OCI-LY3 (cell line): ENCODE data around the gene AKR1C3.
"Not testable (repeated sequence)": the region's sequence is repeated elsewhere in the genome, so short reads cannot be mapped to it uniquely, and the experiment has no call there.

Experiments
- H2AFZ ChIP-seq: fragments of 200-600, 300-600 bp; shearing (Covaris generic); 2 replicates; pipeline ENCODE4 v1.6.0; 2014; ENCODE audit warnings: antibody characterized with exemption, low read depth, low read length
- H3K27ac ChIP-seq: fragments of 200-600, 300-600 bp; sonication (generic); 2 replicates; pipeline ENCODE4 v1.5.1; 2014; ENCODE audit warnings: mild to moderate bottlenecking, low read length, moderate library complexity, mixed read lengths
- H3K27me3 ChIP-seq: fragments of 200-600, 300-600 bp; sonication (generic); 2 replicates; pipeline ENCODE4 v1.6.1; 2014; ENCODE audit warnings: low read depth, low read length, mixed read lengths
- H3K36me3 ChIP-seq: fragments of 200-600, 300-600 bp; sonication (generic); replicated peaks from 2 replicates; pipeline ENCODE3; 2014; ENCODE audit warnings: low read depth, low read length, mixed read lengths
- H3K4me1 ChIP-seq: fragments of 300-600, 200-600 bp; sonication (generic); 2 replicates; pipeline ENCODE4 v1.6.1; 2014; ENCODE audit warnings: low read length, mixed read lengths
- H3K4me2 ChIP-seq: fragments of 200-600, 300-600 bp; sonication (generic); 2 replicates; pipeline ENCODE4 v1.6.1; 2014; ENCODE audit warnings: low read length, mixed read lengths
- H3K4me3 ChIP-seq: fragments of 300-600, 200-600 bp; sonication (generic); 2 replicates; pipeline ENCODE4 v1.5.1; 2014; ENCODE audit warnings: antibody characterized with exemption, mild to moderate bottlenecking, low read length, moderate library complexity
- H3K79me2 ChIP-seq: fragments of 300-600, 200-600 bp; shearing (Covaris generic); 2 replicates; pipeline ENCODE4 v1.6.1; 2014; ENCODE audit warnings: mild to moderate bottlenecking, low read length, mixed read lengths
- H3K9ac ChIP-seq: fragments of 300-600, 200-600 bp; shearing (Covaris generic); 2 replicates; pipeline ENCODE4 v1.6.0; 2014; ENCODE audit warnings: mild to moderate bottlenecking, low read length, moderate library complexity
- H3K9me3 ChIP-seq: fragments of 200-600, 300-600 bp; shearing (Covaris generic); 2 replicates; pipeline ENCODE4 v1.6.1; 2014; ENCODE audit warnings: low read length, mixed read lengths; ENCODE audit not compliant: insufficient read depth
- H4K20me1 ChIP-seq: fragments of 200-600, 300-600 bp; sonication (generic); 2 replicates; pipeline ENCODE4 v1.6.1; 2016; ENCODE audit warnings: low read length, mixed read lengths; ENCODE audit not compliant: insufficient read depth
- CTCF ChIP-seq: fragments of 200-600, 300-600 bp; sonication (generic); IDR thresholded peaks from 2 replicates; pipeline ENCODE4 v1.5.1; 2014; ENCODE audit warnings: antibody characterized with exemption, low read length, low read depth
- EZH2phosphoT487 ChIP-seq: fragments of 200-600 bp; shearing (Covaris generic); IDR thresholded peaks from 2 replicates; pipeline ENCODE4 v1.6.1; 2018; ENCODE audit warnings: antibody characterized with exemption, mixed run types, low read depth

Gene AKR1C3

DNA sequence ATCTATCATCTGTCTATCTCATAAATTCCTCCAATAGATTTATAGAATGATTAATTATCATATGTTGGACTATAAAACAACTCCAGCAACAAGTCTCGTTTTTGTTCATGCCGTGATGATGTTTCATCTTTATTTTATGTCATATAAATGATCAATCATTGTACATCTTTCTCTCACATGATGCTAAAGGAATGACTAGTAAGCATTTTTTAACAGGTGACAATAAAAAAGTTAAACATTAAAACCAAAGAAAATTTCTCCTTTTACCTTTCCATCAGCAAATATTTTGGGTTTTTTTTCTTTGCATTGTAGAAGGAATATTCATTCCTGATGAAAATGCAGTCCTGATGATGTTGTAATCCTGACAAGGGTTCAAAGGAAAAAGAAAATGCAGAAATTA is 41.4 kb downstream of the AKR1C3 start:
- Histone ChIP-seq H3K4me1 (no peaks in the 10 kb centered on the region), H3K9ac (no peak overlapping the region), H3K4me3 (no peak overlapping the region), H3K4me2 (no peak overlapping the region), H4K20me1 (no peaks in the 10 kb centered on the region), H3K27ac (no peak overlapping the region), H3K79me2 (no peaks in the 10 kb centered on the region), H2AFZ (no peak overlapping the region), H3K27me3 (no peaks in the 10 kb centered on the region), H3K9me3 (no peaks in the 10 kb centered on the region), H3K36me3 (no peaks in the 10 kb centered on the region)
- TF ChIP-seq CTCF = no peak
- TF ChIP-seq EZH2phosphoT487 = no peak

GRCh38 chr10:5136468-5137087 is 42.4 kb downstream of the AKR1C3 start:
- Histone ChIP-seq H3K4me2 (no peak overlapping the region), H3K9me3 (no peaks in the 10 kb centered on the region), H3K27me3 (no peaks in the 10 kb centered on the region), H3K79me2 (no peaks in the 10 kb centered on the region), H3K27ac (no peak overlapping the region), H3K9ac (no peak overlapping the region), H2AFZ (no peak overlapping the region), H3K4me3 (no peak overlapping the region), H3K36me3 (no peaks in the 10 kb centered on the region), H4K20me1 (no peaks in the 10 kb centered on the region), H3K4me1 (no peaks in the 10 kb centered on the region)
- TF ChIP-seq EZH2phosphoT487 (no peak), CTCF (no peak)

GRCh38 chr10:5137699-5138098 is 43.5 kb downstream of the AKR1C3 start:
- not testable (repeated sequence) for H3K9me3 ChIP-seq, H3K27me3 ChIP-seq, H3K4me1 ChIP-seq, H3K27ac ChIP-seq, H3K79me2 ChIP-seq, H3K4me2 ChIP-seq, H2AFZ ChIP-seq, H4K20me1 ChIP-seq, H3K4me3 ChIP-seq, H3K36me3 ChIP-seq, H3K9ac ChIP-seq

GRCh38 chr10:5142199-5142598 is 48.0 kb downstream of the AKR1C3 start:
- H3K4me2 ChIP-seq = no peak overlapping the region
- H3K9me3 ChIP-seq = no peaks in the 10 kb centered on the region
- no peak overlapping the region for H3K27ac ChIP-seq
- H3K36me3 ChIP-seq = no peaks in the 10 kb centered on the region
- no peaks in the 10 kb centered on the region for H3K79me2 ChIP-seq
- TF ChIP-seq EZH2phosphoT487 (no peak), CTCF (no peak)
- H3K9ac ChIP-seq = no peak overlapping the region
- no peak overlapping the region for H3K4me3 ChIP-seq
- H4K20me1 ChIP-seq = no peaks in the 10 kb centered on the region
- H2AFZ ChIP-seq = no peak overlapping the region
- no peaks in the 10 kb centered on the region for H3K4me1 ChIP-seq
- no peaks in the 10 kb centered on the region for H3K27me3 ChIP-seq

DNA sequence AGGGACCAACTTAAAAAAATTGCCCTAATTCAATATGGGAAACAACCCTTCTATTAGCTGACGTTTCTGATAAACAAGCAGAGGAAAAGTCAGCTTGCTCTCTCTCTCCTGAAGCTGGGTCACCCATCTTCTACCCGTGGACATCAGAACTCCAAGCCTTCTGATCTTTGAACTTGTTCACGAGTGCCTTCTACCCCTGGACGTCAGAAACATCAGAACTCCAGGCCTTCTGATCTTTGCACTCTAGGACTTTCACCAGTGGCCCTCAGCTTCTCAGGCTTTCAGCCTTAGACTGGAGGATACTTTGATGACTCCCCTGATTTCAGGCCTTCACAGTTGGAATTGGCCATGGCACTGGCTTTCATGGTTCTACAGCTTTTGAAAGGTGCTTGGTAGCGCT is 48.9 kb downstream of the AKR1C3 start:
- no peaks in the 10 kb centered on the region for H3K36me3 ChIP-seq
- no peak overlapping the region for H3K4me3 ChIP-seq
- H3K9ac ChIP-seq = no peak overlapping the region
- TF ChIP-seq CTCF (no peak), EZH2phosphoT487 (no peak)
- no peaks in the 10 kb centered on the region for H3K27me3 ChIP-seq
- no peaks in the 10 kb centered on the region for H3K9me3 ChIP-seq
- no peak overlapping the region for H3K27ac ChIP-seq
- H3K79me2 ChIP-seq = no peaks in the 10 kb centered on the region
- no peaks in the 10 kb centered on the region for H4K20me1 ChIP-seq
- H2AFZ ChIP-seq = no peak overlapping the region
- H3K4me2 ChIP-seq = no peak overlapping the region
- H3K4me1 ChIP-seq = no peaks in the 10 kb centered on the region
